HepG2 (cell line): ENCODE data around the gene CORO7. TPM values are rescaled to one million over a fixed set of nuclear protein-coding genes. Genes with fewer than 3 reads are reported as not detected.
A peak's percentile ranks its signal among the peaks of the same experiment; 100 is the strongest.

Source experiments
- AGO2 ChIP-seq: fragments of 200-400 bp; formaldehyde crosslinking; optimal IDR thresholded peaks from 2 replicates; pipeline ENCODE3; 2017; ENCODE audit warnings: mild to moderate bottlenecking, low read depth, low read length, moderate library complexity
- CREB1 ChIP-seq, 2 experiments: fragments of 450-650 bp in 1 of 2; IDR thresholded peaks; 2 replicates each; pipeline ENCODE4 v1.6.1; 2016 to 2017; ENCODE audit warnings: control low read depth in 1 of 2, mild to moderate bottlenecking in 1 of 2, missing compliant biosample characterization in 1 of 2, missing genetic modification characterization in 1 of 2
- GFI1 ChIP-seq: sonication (generic); formaldehyde crosslinking; IDR thresholded peaks from 2 replicates; pipeline ENCODE4 v1.5.0; 2020; ENCODE audit warnings: missing genetic modification reagents, mild to moderate bottlenecking, borderline replicate concordance
- HMGA1 ChIP-seq: sonication (generic); formaldehyde crosslinking; conservative IDR thresholded peaks from 2 replicates; pipeline ENCODE4 v1.4.0; 2020; ENCODE audit warnings: missing genetic modification reagents
- KDM4B ChIP-seq: sonication (generic); formaldehyde crosslinking; IDR thresholded peaks from 2 replicates; pipeline ENCODE4 v1.4.0; 2020; ENCODE audit warnings: missing genetic modification reagents
- MIER3 ChIP-seq: IDR thresholded peaks from 2 replicates; pipeline ENCODE4 v1.6.1; 2016; ENCODE audit warnings: missing compliant biosample characterization, borderline replicate concordance
- MXD4 ChIP-seq: IDR thresholded peaks from 2 replicates; pipeline ENCODE4 v1.6.1; 2016; ENCODE audit warnings: mild to moderate bottlenecking, missing biosample characterization, missing genetic modification reagents
- PHB2 ChIP-seq: fragments of 450-650 bp; IDR thresholded peaks from 2 replicates; pipeline ENCODE4 v1.6.1; 2018; ENCODE audit not compliant: partially characterized antibody
- RELA ChIP-seq: sonication (generic); formaldehyde crosslinking; IDR thresholded peaks from 2 replicates; pipeline ENCODE4 v1.4.0; 2020; ENCODE audit warnings: missing genetic modification reagents
- SIX4 ChIP-seq: sonication (generic); formaldehyde crosslinking; IDR thresholded peaks from 2 replicates; pipeline ENCODE4 v1.4.0; 2020; ENCODE audit warnings: missing genetic modification reagents
- TAF1 ChIP-seq: sonication (generic); formaldehyde crosslinking; IDR thresholded peaks from 2 replicates; pipeline ENCODE4 v1.4.0; 2020; ENCODE audit warnings: missing genetic modification reagents
- TGIF2 ChIP-seq: IDR thresholded peaks from 2 replicates; pipeline ENCODE4 v1.6.1; 2016; ENCODE audit warnings: control low read depth, missing compliant biosample characterization
- ZBTB3 ChIP-seq: sonication (generic); formaldehyde crosslinking; IDR thresholded peaks from 2 replicates; pipeline ENCODE4 v1.4.0; 2020; ENCODE audit warnings: low read depth, mild to moderate bottlenecking, moderate library complexity, missing genetic modification reagents, borderline replicate concordance
- ZBTB46 ChIP-seq: sonication (generic); formaldehyde crosslinking; IDR thresholded peaks from 2 replicates; pipeline ENCODE4 v1.4.0; 2020; ENCODE audit warnings: mild to moderate bottlenecking, missing genetic modification reagents, borderline replicate concordance
- ZFP82 ChIP-seq: sonication (generic); formaldehyde crosslinking; IDR thresholded peaks from 2 replicates; pipeline ENCODE4 v1.5.1; 2020; ENCODE audit warnings: mild to moderate bottlenecking, missing genetic modification reagents, borderline replicate concordance
- ZKSCAN1 ChIP-seq: fragments of 150-350 bp; IDR thresholded peaks from 2 replicates; pipeline ENCODE4 v1.6.1; 2014; ENCODE audit warnings: low read length
- ZNF501 ChIP-seq: sonication (generic); formaldehyde crosslinking; IDR thresholded peaks from 2 replicates; pipeline ENCODE4 v1.5.1; 2020; ENCODE audit warnings: mild to moderate bottlenecking, moderate library complexity, missing genetic modification reagents
- ZNF549 ChIP-seq: sonication (generic); formaldehyde crosslinking; IDR thresholded peaks from 2 replicates; pipeline ENCODE4 v1.5.0; 2020; ENCODE audit warnings: missing genetic modification reagents
- ZNF737 ChIP-seq: sonication (generic); formaldehyde crosslinking; IDR thresholded peaks from 2 replicates; pipeline ENCODE4 v1.5.0; 2020; ENCODE audit warnings: missing genetic modification reagents, mild to moderate bottlenecking, borderline replicate concordance
- ZNF75D ChIP-seq: sonication (generic); formaldehyde crosslinking; IDR thresholded peaks from 2 replicates; pipeline ENCODE4 v1.8.1; 2023; ENCODE audit warnings: missing genetic modification reagents, mild to moderate bottlenecking, borderline replicate concordance
- polyA plus RNA-seq, 8 experiments: library from polyadenylated mRNA; depleted of rRNA in 3 of 8; stranded (reverse) in 7 of 8; unstranded in 1 of 8; fragments of >200 nt; fragmentation: Illumina TruSeq in 4 of 8; extraction: Trizol in 4 of 8; gene quantifications; 2 replicates each; pipeline versions ENCODE4 v1.2.1 to v1.2.3, GENCODE V29; 2011 to 2016; ENCODE audit warnings: low read depth in 4 of 8, missing spikeins in 1 of 8, mixed read lengths in 1 of 8; ENCODE audit not compliant: insufficient read depth in 1 of 8
- total RNA-seq, 5 experiments: library from RNA; depleted of rRNA; stranded (reverse); fragments of >200 nt; fragmentation: Illumina TruSeq; extraction: Trizol; gene quantifications; 2 replicates each; pipeline ENCODE4 v1.2.3, GENCODE V29; 2016; ENCODE audit warnings: low read depth in 1 of 5
- TF ChIP-seq, protein P1 (sequence below): sonication (generic); formaldehyde crosslinking; IDR thresholded peaks from 2 replicates; pipeline ENCODE4 v1.8.1; 2023; ENCODE audit warnings: mild to moderate bottlenecking, missing genetic modification reagents, borderline replicate concordance
- TF ChIP-seq, protein P2 (sequence below): sonication (generic); formaldehyde crosslinking; conservative IDR thresholded peaks from 2 replicates; pipeline ENCODE4 v1.4.0; 2020; ENCODE audit warnings: missing genetic modification reagents
- TF ChIP-seq, protein P3 (sequence below): sonication (generic); formaldehyde crosslinking; IDR thresholded peaks from 2 replicates; pipeline ENCODE4 v1.8.1; 2023; ENCODE audit warnings: missing genetic modification reagents, mild to moderate bottlenecking, borderline replicate concordance
- TF ChIP-seq, protein P4 (sequence below): sonication (generic); formaldehyde crosslinking; IDR thresholded peaks from 2 replicates; pipeline ENCODE4 v1.5.0; 2020; ENCODE audit warnings: missing genetic modification reagents

The CORO7 gene
- total and polyA plus RNA-seq, 2 of the 13 experiments (the other 11 are each of a cell fraction or from before 2014, with no cell fraction given) = 9.9 to 14.3 TPM

GRCh38 chr16:4350787-4351659 lies 65.4 kb downstream of the CORO7 start, which contains the start of gene PAM16 (continued):
- TF ChIP-seq GFI1 (CRISPR knock-in tag) (no peak; the same call in 1 of the 2 replicates), ZNF75D (CRISPR knock-in tag) (no peak), ZNF501 (CRISPR knock-in tag) (peak; percentile 27; the same call in 1 of the 2 replicates), ZKSCAN1 (no peak), HMGA1 (CRISPR knock-in tag) (no peak), KDM4B (CRISPR knock-in tag) (no peak; the same call in 1 of the 2 replicates), ZBTB46 (CRISPR knock-in tag) (no peak), ZNF737 (CRISPR knock-in tag) (no peak), TGIF2 (CRISPR knock-in tag) (no peak; the same call in 1 of the 2 replicates), AGO2 (peak; percentile 81), SIX4 (no peak), MXD4 (peak; percentile 70), RELA (CRISPR knock-in tag) (no peak), CREB1 (IDR thresholded peaks at IDR 0.05) (no peak), CREB1 (CRISPR knock-in tag; IDR thresholded peaks at IDR 0.05) (no peak), MIER3 (CRISPR knock-in tag) (0 out of 2 replicates have a peak, but pooled peaks have one; percentile 30), TAF1 (CRISPR knock-in tag) (peak; percentile 42; the same call in 1 of the 2 replicates), PHB2 (no peak), ZNF549 (no peak), ZBTB3 (CRISPR knock-in tag) (no peak), ZFP82 (CRISPR knock-in tag) (no peak)
- TF ChIP-seq, protein P1, sequence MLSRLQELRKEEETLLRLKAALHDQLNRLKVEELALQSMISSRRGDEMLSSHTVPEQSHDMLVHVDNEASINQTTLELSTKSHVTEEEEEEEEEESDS = no peak
- TF ChIP-seq, protein P2, sequence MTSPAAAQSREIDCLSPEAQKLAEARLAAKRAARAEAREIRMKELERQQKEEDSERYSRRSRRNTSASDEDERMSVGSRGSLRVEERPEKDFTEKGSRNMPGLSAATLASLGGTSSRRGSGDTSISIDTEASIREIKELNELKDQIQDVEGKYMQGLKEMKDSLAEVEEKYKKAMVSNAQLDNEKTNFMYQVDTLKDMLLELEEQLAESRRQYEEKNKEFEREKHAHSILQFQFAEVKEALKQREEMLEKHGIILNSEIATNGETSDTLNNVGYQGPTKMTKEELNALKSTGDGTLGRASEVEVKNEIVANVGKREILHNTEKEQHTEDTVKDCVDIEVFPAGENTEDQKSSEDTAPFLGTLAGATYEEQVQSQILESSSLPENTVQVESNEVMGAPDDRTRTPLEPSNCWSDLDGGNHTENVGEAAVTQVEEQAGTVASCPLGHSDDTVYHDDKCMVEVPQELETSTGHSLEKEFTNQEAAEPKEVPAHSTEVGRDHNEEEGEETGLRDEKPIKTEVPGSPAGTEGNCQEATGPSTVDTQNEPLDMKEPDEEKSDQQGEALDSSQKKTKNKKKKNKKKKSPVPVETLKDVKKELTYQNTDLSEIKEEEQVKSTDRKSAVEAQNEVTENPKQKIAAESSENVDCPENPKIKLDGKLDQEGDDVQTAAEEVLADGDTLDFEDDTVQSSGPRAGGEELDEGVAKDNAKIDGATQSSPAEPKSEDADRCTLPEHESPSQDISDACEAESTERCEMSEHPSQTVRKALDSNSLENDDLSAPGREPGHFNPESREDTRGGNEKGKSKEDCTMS = no peak
- TF ChIP-seq, protein P3, sequence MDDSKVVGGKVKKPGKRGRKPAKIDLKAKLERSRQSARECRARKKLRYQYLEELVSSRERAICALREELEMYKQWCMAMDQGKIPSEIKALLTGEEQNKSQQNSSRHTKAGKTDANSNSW (CRISPR knock-in tag) = no peak
- TF ChIP-seq, protein P4, sequence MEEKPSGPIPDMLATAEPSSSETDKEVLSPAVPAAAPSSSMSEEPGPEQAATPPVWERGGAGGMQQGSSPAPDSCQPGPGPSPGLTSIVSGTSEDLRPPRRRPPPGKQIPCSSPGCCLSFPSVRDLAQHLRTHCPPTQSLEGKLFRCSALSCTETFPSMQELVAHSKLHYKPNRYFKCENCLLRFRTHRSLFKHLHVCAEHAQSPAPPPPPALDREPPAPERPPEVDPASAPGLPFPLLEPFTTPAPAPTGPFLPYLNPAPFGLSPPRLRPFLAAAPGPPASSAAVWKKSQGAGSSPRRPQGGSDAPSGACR (CRISPR knock-in tag) = peak; percentile 71; the same call in 1 of the 2 replicates
